ENCODE measurements around the gene SSNA1.

DNA sequence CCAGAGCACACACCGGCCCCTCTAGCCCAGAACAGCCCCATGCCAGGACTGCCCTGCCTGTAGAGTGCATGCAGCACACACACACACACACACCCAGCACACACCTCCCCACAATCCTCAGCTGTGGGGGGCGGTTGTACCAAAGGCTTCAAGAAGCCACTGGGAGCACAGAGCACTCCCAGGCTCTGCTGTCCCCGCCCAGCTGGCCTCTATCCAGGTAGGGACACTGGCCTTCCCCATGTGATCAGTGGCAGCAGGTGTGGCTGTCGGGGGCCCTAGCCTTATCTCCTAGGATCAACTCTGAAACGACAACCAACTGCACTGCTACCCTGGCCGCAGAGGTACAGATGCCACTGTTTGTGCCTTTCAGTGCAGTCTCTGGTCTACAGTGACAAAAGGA, 2.1 kb upstream of the SSNA1 start:
- TF ChIP-seq, protein P1, sequence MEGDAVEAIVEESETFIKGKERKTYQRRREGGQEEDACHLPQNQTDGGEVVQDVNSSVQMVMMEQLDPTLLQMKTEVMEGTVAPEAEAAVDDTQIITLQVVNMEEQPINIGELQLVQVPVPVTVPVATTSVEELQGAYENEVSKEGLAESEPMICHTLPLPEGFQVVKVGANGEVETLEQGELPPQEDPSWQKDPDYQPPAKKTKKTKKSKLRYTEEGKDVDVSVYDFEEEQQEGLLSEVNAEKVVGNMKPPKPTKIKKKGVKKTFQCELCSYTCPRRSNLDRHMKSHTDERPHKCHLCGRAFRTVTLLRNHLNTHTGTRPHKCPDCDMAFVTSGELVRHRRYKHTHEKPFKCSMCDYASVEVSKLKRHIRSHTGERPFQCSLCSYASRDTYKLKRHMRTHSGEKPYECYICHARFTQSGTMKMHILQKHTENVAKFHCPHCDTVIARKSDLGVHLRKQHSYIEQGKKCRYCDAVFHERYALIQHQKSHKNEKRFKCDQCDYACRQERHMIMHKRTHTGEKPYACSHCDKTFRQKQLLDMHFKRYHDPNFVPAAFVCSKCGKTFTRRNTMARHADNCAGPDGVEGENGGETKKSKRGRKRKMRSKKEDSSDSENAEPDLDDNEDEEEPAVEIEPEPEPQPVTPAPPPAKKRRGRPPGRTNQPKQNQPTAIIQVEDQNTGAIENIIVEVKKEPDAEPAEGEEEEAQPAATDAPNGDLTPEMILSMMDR (IDR thresholded peaks at IDR 0.05), result no peak
- TF ChIP-seq POLR2A (IDR thresholded peaks at IDR 0.05) (no peak), POLR2AphosphoS5 (IDR thresholded peaks at IDR 0.05) (no peak)

Data from breast epithelium (tissue), 3 donors.